OCI-LY3 (cell line): ENCODE data around the gene GPR87.

Source experiments
- CTCF ChIP-seq: fragments of 200-600, 300-600 bp; sonication (generic); IDR thresholded peaks from 2 replicates; pipeline ENCODE4 v1.5.1; 2014; ENCODE audit warnings: antibody characterized with exemption, low read length, low read depth
- EZH2phosphoT487 ChIP-seq: fragments of 200-600 bp; shearing (Covaris generic); IDR thresholded peaks from 2 replicates; pipeline ENCODE4 v1.6.1; 2018; ENCODE audit warnings: antibody characterized with exemption, mixed run types, low read depth

DNA sequence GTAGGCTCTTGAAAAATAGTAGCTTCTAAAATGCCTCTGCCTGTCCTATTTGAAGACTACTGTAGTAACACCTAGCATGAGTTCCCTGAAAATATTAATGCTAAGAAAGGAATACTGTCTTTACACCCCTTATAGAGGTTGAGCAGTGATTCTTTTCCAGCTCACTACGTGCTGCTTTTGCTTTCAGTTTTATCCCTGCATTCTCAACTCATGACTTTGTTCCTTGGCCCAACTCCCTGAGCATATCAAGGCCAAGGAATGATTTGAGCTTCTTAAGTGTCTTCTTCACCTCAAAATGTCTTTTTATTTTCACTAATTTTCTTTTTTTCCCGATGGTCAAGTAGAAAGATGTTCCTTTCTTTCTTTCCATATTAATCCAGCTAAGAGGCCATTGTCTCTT lies 29.2 kb upstream of the GPR87 start:
- TF ChIP-seq CTCF (no peak), EZH2phosphoT487 (no peak)
